H9 (cell line): Measurements from ENCODE around the gene WFDC5. TPM values are rescaled to one million over a fixed set of nuclear protein-coding genes. Genes with fewer than 3 reads are reported as not detected.

Experiments
- DNase-seq: peaks from one replicate; pipeline ENCODE4 v3.0.0-alpha.2; 2017
- H2AFZ ChIP-seq: one replicate; pipeline ENCODE4 v1.6.1; 2013; ENCODE audit warnings: mild to moderate bottlenecking, low read length, control low read depth, moderate library complexity
- H2AK5ac ChIP-seq: 2 replicates; pipeline ENCODE4 v1.6.1; 2013; ENCODE audit warnings: low read length, control low read depth, mixed read lengths; ENCODE audit not compliant: insufficient read length
- H2BK120ac ChIP-seq: one replicate; pipeline ENCODE4 v1.6.1; 2013; ENCODE audit warnings: low read depth, mild to moderate bottlenecking, low read length, control low read depth, inconsistent platforms; ENCODE audit not compliant: poor library complexity, severe bottlenecking
- H2BK12ac ChIP-seq: 2 replicates; pipeline ENCODE4 v1.6.1; 2013; ENCODE audit warnings: low read length, control low read depth, mixed read lengths, low read depth; ENCODE audit not compliant: insufficient read length
- H2BK15ac ChIP-seq: 2 replicates; pipeline ENCODE4 v1.6.1; 2013; ENCODE audit warnings: low read depth, low read length, control low read depth
- H2BK20ac ChIP-seq: one replicate; pipeline ENCODE4 v1.6.1; 2013; ENCODE audit warnings: low read depth, mild to moderate bottlenecking, low read length, control low read depth, inconsistent platforms; ENCODE audit not compliant: poor library complexity, severe bottlenecking
- H2BK5ac ChIP-seq: 2 replicates; pipeline ENCODE4 v1.6.1; 2013; ENCODE audit warnings: low read length, control low read depth, mixed read lengths; ENCODE audit not compliant: insufficient read length
- H3K14ac ChIP-seq: 2 replicates; pipeline ENCODE4 v1.6.1; 2013; ENCODE audit warnings: low read length, control low read depth; ENCODE audit not compliant: insufficient read depth
- H3K18ac ChIP-seq: 2 replicates; pipeline ENCODE4 v1.6.1; 2013; ENCODE audit warnings: low read depth, mild to moderate bottlenecking, mixed read lengths, low read length, control low read depth; ENCODE audit not compliant: insufficient read length
- H3K23ac ChIP-seq: 2 replicates; pipeline ENCODE4 v1.6.1; 2013; ENCODE audit warnings: low read length, control low read depth, mixed read lengths, low read depth; ENCODE audit not compliant: insufficient read length
- H3K23me2 ChIP-seq: 2 replicates; pipeline ENCODE4 v1.6.1; 2013; ENCODE audit warnings: low read depth, mild to moderate bottlenecking, mixed read lengths, low read length, control low read depth; ENCODE audit not compliant: insufficient read length, poor library complexity, severe bottlenecking
- H3K27ac ChIP-seq: 2 replicates; pipeline ENCODE4 v1.5.1; 2013; ENCODE audit warnings: low read length, control low read depth, mixed read lengths, low read depth; ENCODE audit not compliant: insufficient read length
- H3K27me3 ChIP-seq: 2 replicates; pipeline ENCODE4 v1.6.1; 2013; ENCODE audit warnings: low read length, control low read depth, inconsistent platforms; ENCODE audit not compliant: insufficient read depth
- H3K4ac ChIP-seq: 2 replicates; pipeline ENCODE4 v1.6.1; 2013; ENCODE audit warnings: low read depth, mild to moderate bottlenecking, control low read depth, inconsistent platforms, low read length, moderate library complexity
- H3K4me1 ChIP-seq: 2 replicates; pipeline ENCODE4 v1.6.1; 2013; ENCODE audit warnings: low read length, control low read depth, inconsistent platforms; ENCODE audit not compliant: insufficient read depth
- H3K4me2 ChIP-seq: 2 replicates; pipeline ENCODE4 v1.6.1; 2013; ENCODE audit warnings: low read length, control low read depth, mixed read lengths; ENCODE audit not compliant: insufficient read length, insufficient read depth
- H3K56ac ChIP-seq: 2 replicates; pipeline ENCODE4 v1.6.1; 2013; ENCODE audit warnings: low read depth, mild to moderate bottlenecking, mixed read lengths, low read length, control low read depth; ENCODE audit not compliant: insufficient read length
- H3K79me1 ChIP-seq: 2 replicates; pipeline ENCODE4 v1.6.1; 2013; ENCODE audit warnings: low read depth, mild to moderate bottlenecking, moderate library complexity, low read length, control low read depth, inconsistent platforms; ENCODE audit not compliant: insufficient read depth, poor library complexity, severe bottlenecking
- H3K79me2 ChIP-seq: 2 replicates; pipeline ENCODE4 v1.6.1; 2013; ENCODE audit warnings: low read length, control low read depth, inconsistent platforms; ENCODE audit not compliant: insufficient read depth
- H3K9ac ChIP-seq: 2 replicates; pipeline ENCODE4 v1.6.1; 2013; ENCODE audit warnings: low read length, control low read depth, mixed read lengths; ENCODE audit not compliant: insufficient read length; ENCODE audit errors: extremely low read depth
- H3K9me3 ChIP-seq: one replicate; pipeline ENCODE4 v1.6.1; 2013; ENCODE audit warnings: low read depth, low read length, inconsistent platforms; ENCODE audit not compliant: control insufficient read depth
- H3T11ph ChIP-seq: one replicate; pipeline ENCODE4 v1.6.1; 2013; ENCODE audit warnings: mild to moderate bottlenecking, low read length, control low read depth, inconsistent platforms
- H4K20me1 ChIP-seq: one replicate; pipeline ENCODE4 v1.6.1; 2013; ENCODE audit not compliant: control insufficient read depth, insufficient read length, insufficient read depth
- H4K5ac ChIP-seq: 2 replicates; pipeline ENCODE4 v1.6.1; 2013; ENCODE audit warnings: low read depth, mild to moderate bottlenecking, mixed read lengths, low read length, control low read depth; ENCODE audit not compliant: insufficient read length
- H4K8ac ChIP-seq: replicated peaks from 2 replicates; pipeline ENCODE4 v1.6.1; 2013; ENCODE audit warnings: low read length, control low read depth, mixed read lengths, low read depth; ENCODE audit not compliant: insufficient read length
- H4K91ac ChIP-seq: 2 replicates; pipeline ENCODE4 v1.6.1; 2013; ENCODE audit warnings: low read depth, mild to moderate bottlenecking, moderate library complexity, mixed read lengths, low read length, control low read depth; ENCODE audit not compliant: insufficient read length
- H3K27ac Mint-ChIP-seq, 3 experiments: 2 replicates in 2 of 3; 3 replicates in 1 of 3; pipeline ENCODE4 v1.8.0; 2020 to 2021; ENCODE audit warnings: mixed read lengths in 3 of 3, mild to moderate bottlenecking in 1 of 3, moderate library complexity in 1 of 3
- H3K27me3 Mint-ChIP-seq: 2 replicates; pipeline ENCODE4 v1.8.0; 2021; ENCODE audit warnings: low read depth, mild to moderate bottlenecking, moderate library complexity, mixed read lengths
- H3K36me3 Mint-ChIP-seq, 3 experiments: 2 replicates in 2 of 3; 3 replicates in 1 of 3; pipeline ENCODE4 v1.8.0; 2020 to 2021; ENCODE audit warnings: low read depth in 3 of 3, mixed read lengths in 3 of 3; ENCODE audit not compliant: insufficient read depth in 1 of 3
- H3K4me1 Mint-ChIP-seq, 2 experiments: 2 replicates each; pipeline ENCODE4 v1.8.0; 2020; ENCODE audit warnings: mixed read lengths in 2 of 2
- H3K4me3 Mint-ChIP-seq, 2 experiments: 2 replicates in 1 of 2; 3 replicates in 1 of 2; pipeline ENCODE4 v1.8.0; 2020 to 2021; ENCODE audit warnings: mild to moderate bottlenecking in 2 of 2, mixed read lengths in 2 of 2, moderate library complexity in 1 of 2
- H3K9me3 Mint-ChIP-seq, 2 experiments: 2 replicates in 1 of 2; 3 replicates in 1 of 2; pipeline ENCODE4 v1.8.0; 2020; ENCODE audit warnings: mild to moderate bottlenecking in 2 of 2, mixed read lengths in 2 of 2, moderate library complexity in 1 of 2
- CTCF ChIP-seq: fragments of 200-600 bp; sonication (generic); conservative IDR thresholded peaks from 3 replicates; pipeline ENCODE4 v1.8.0; 2021; ENCODE audit warnings: antibody characterized with exemption, mild to moderate bottlenecking
- WGBS: extraction: QIAGEN DNeasy Blood & Tissue Kit; methylation state at CpG from one replicate; pipeline ENCODE4 v1.1.7; 2013; ENCODE audit warnings: missing lambda C conversion rate, low lambda C conversion rate, mixed read lengths; ENCODE audit not compliant: insufficient read length; ENCODE audit errors: extremely low coverage; 5-methylcytosine and 5-hydroxymethylcytosine counted together
- total RNA-seq: library from RNA; stranded (reverse); gene quantifications from 2 replicates; pipeline ENCODE4 v1.2.1, GENCODE V29; 2021

Gene WFDC5
- total RNA-seq, 1 experiment from 2014 or later, result not detected

DNA sequence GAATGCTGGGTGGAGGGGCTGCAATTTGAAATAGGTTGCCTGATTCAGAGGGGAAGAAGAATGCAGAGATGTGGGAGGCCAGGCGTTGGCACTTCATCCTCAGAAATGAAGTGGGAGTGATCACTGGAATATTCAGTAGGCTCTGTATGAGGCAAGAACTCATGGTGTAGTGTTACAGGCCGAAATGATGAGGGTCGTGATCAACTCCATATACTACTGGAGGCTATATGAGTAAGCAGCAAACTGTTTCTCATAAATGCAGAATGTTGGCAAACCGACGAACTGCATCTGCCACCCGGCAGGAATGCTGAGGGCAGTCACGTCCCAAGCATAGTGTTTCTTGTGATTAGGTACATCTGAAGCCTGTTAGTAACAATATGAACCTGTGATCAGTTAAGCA is 26.7 kb downstream of the WFDC5 start:
- Histone ChIP-seq H3K23me2 (no peaks in the 10 kb centered on the region), H2BK120ac (no peak overlapping the region), H3K4ac (no peak overlapping the region), H3K27ac (no peak overlapping the region), H3K23ac (no peak overlapping the region), H2AK5ac (no peak overlapping the region), H4K91ac (no peak overlapping the region), H2BK5ac (no peak overlapping the region), H2BK12ac (no peak overlapping the region), H3K79me2 (no peaks in the 10 kb centered on the region; the same call in 1 of the 2 replicates), H2BK15ac (no peak overlapping the region), H3K14ac (no peak overlapping the region), H3K4me2 (no peak overlapping the region), H3T11ph (no peak overlapping the region), H3K4me1 (no peaks in the 10 kb centered on the region), H4K5ac (no peak overlapping the region), H2BK20ac (no peak overlapping the region), H2AFZ (no peak overlapping the region), H3K79me1 (no peaks in the 10 kb centered on the region), H4K20me1 (no peaks in the 10 kb centered on the region), H3K9me3 (no peaks in the 10 kb centered on the region), H3K27me3 (no peaks in the 10 kb centered on the region), H3K56ac (no peak overlapping the region), H3K18ac (no peak overlapping the region), H4K8ac (no peak overlapping the region), H3K9ac (no peak overlapping the region)
- no peaks in the 10 kb centered on the region for H3K27me3 Mint-ChIP-seq
- H3K9me3 Mint-ChIP-seq, result no peaks in the 10 kb centered on the region
- no peak overlapping the region; a peak in 2 of 7 replicates for H3K27ac Mint-ChIP-seq
- WGBS, result no CpG with 5 or more reads among the region's 7 CpGs
- TF ChIP-seq CTCF, result no peak
- H3K36me3 Mint-ChIP-seq, result peaks cover 0 to 4% (median 0%) of the 10 kb centered on the region in 3 experiments; a peak in 2 of 7 replicates
- no peak for DNase-seq
- H3K4me3 Mint-ChIP-seq, result no peak overlapping the region
- H3K4me1 Mint-ChIP-seq, result peaks cover 7 to 9% of the 10 kb centered on the region in 2 experiments
